ENCODE data around the gene CHRNB1.
A peak's percentile ranks its signal among the peaks of the same experiment; 100 is the strongest.

The CHRNB1 gene

GRCh38 chr17:7415784-7416183 lies 29.1 kb upstream of the CHRNB1 start:
- no peak for DNase-seq

GRCh38 chr17:7416323-7416722 lies 28.5 kb upstream of the CHRNB1 start:
- DNase-seq: no peak

DNA sequence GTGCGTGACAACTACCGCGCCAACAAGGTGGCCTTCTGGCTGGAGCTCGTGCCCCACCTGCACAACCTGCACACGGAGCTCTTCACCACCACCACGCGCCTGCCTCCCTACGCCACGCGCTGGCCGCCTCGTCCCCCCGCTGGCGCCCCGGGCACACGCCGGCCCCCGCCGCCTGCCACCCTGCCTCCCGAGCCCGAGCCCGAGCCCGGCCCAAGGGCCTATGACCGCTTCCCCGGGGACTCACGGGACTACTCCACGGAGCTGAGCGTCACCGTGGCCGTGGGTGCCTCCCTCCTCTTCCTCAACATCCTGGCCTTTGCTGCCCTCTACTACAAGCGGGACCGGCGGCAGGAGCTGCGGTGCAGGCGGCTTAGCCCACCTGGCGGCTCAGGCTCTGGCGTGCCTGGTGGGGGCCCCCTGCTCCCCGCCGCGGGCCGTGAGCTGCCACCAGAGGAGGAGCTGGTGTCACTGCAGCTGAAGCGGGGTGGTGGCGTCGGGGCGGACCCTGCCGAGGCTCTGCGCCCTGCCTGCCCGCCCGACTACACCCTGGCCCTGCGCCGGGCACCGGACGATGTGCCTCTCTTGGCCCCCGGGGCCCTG lies 27.7 kb upstream of the CHRNB1 start:
- no peak for DNase-seq

GRCh38 chr17:7418472-7419152 lies 26.2 kb upstream of the CHRNB1 start:
- DNase-seq: no peak

DNA sequence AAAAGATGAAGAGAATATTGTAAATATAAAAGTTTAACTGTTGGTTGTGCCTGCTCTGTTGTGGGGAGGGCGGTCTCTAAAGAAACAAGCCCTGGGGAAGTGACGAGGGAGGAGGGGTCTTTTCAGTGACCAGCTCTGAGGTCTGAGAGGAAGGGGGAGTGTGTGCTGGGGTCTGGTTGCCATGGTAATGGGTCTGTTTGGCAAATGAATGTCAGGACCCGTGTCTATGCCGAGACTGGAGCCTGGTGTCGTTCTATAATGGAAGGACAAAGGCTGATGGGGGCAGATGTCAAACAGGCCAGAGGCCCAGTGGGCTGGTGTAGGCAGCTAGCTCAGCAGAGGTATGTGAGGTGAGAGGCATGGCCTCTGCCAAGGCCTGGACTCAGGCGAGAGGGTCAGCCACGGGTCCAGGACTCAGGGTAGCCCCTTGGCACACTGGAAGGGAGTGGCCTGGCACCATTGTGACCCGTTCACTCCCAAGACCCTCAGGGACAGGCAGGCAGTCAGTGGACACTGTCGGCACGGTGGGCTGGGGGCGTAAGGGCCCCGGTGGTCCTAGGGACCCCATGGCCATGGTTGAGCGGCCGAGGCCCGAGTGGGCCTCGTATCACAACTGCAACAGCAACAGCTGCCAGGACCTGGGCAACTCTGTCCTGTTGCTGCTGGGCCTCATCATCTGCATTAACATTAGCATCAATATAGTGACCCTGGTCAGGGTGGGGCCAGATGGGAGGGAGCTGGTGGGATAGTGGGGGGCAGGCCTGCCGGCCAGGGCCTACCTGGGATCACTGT lies 24.8 kb upstream of the CHRNB1 start, which contains the start of gene SPEM1:
Gene SPEM1 (plus strand): TSS at position 506 of the 792 bp plus-strand sequence. CDS start 61 bp downstream, at position 567.
- DNase-seq: no peak

GRCh38 chr17:7421186-7421585 lies 23.7 kb upstream of the CHRNB1 start:
- DNase-seq: no peak

- DNase-seq: no peak
Measured at GRCh38 chr17:7423679-7424078, 21.2 kb upstream of the CHRNB1 start.

GRCh38 chr17:7425316-7425715 lies 19.5 kb upstream of the CHRNB1 start, which contains the start of gene SPEM2:
Gene SPEM2, plus strand, starts transcription at chr17:7425616. Its CDS starts 73 bp downstream, at chr17:7425689.
- no peak for DNase-seq

DNA sequence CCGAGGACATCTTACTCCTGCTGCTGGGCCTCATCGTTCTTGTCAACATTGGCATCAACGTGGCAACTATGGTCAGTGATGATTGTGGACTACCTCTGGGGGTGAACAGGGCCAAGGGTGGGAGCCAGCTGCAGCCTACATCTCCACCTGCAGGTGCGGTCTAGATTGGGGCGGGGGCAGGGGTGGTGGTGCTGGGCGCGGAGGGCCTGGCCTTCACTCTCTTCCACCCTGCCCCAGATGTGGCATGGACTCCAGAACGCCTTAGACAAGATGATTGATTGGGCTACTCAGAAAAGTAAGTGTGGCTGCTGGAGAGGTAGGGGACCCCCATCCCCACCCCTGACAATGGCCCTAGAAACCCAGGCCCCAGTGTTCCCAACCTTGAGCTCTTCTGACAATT lies 19.1 kb upstream of the CHRNB1 start:
- no peak for DNase-seq

DNA sequence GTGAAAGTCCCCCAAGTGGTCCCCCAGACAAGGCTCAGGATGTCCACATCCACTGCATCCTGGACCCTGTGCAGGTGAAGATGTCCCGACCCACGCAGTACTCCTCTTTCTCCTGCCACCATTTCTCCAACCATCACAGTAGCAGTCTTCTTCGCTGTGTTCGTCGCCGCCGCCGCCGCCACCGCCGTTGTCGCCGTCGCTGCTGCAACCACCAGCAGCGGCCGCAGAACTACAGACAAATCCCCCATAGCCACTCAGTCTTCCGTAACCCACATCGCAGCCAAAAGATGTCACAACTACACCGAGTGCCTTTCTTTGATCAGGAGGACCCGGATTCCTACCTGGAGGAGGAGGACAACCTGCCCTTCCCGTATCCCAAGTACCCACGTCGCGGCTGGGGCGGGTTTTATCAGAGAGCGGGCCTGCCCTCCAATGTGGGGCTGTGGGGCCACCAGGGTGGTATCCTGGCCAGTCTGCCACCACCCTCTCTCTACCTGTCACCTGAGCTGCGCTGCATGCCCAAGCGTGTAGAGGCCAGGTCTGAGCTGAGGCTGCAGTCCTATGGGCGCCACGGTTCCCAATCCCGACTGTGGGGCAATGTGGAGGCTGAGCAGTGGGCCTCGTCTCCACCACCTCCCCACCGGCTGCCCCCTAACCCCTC lies 18.5 kb upstream of the CHRNB1 start:
- DNase-seq: no peak

DNA sequence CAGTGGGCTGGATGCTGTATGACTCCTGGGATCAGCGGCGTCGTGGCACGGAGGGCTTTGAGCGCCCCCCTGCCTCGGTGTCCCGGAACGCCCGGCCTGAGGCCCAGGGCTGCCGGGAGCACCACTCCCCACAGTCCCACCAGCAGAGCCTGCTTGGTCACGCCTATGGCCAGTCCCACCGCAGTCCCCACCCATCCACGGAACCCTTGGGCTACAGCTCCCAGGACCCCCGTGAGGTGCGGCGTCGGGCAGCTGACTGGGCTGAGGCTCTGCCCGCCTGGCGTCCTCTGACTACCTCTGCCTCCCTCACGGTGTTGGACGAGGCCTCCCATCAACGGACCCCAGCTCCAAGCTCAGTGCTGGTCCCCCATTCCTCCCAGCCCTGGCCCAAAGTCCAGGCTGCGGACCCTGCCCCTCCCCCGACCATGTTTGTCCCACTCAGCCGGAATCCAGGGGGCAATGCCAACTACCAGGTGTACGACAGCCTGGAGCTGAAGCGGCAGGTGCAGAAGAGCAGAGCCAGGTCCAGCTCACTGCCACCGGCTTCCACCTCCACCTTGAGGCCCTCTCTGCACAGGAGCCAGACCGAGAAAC lies 17.9 kb upstream of the CHRNB1 start:
- DNase-seq: no peak

GRCh38 chr17:7427549-7427948 lies 17.3 kb upstream of the CHRNB1 start:
- no peak for DNase-seq

- no peak for DNase-seq
Measured at GRCh38 chr17:7428557-7428956, 16.3 kb upstream of the CHRNB1 start, which contains the start of gene SPEM3. Gene SPEM3, plus strand, starts transcription at chr17:7428857. Its CDS starts 46 bp downstream, at chr17:7428903.

GRCh38 chr17:7429722-7430121 lies 15.1 kb upstream of the CHRNB1 start:
- no peak for DNase-seq

GRCh38 chr17:7431231-7431630 lies 13.6 kb upstream of the CHRNB1 start:
- no peak for DNase-seq

GRCh38 chr17:7432296-7432695 lies 12.6 kb upstream of the CHRNB1 start:
- no peak for DNase-seq

GRCh38 chr17:7435676-7436555 lies 8.9 kb upstream of the CHRNB1 start:
- peak in 4 of 5 donors; percentile 41 to 74 (median 48) for DNase-seq

DNA sequence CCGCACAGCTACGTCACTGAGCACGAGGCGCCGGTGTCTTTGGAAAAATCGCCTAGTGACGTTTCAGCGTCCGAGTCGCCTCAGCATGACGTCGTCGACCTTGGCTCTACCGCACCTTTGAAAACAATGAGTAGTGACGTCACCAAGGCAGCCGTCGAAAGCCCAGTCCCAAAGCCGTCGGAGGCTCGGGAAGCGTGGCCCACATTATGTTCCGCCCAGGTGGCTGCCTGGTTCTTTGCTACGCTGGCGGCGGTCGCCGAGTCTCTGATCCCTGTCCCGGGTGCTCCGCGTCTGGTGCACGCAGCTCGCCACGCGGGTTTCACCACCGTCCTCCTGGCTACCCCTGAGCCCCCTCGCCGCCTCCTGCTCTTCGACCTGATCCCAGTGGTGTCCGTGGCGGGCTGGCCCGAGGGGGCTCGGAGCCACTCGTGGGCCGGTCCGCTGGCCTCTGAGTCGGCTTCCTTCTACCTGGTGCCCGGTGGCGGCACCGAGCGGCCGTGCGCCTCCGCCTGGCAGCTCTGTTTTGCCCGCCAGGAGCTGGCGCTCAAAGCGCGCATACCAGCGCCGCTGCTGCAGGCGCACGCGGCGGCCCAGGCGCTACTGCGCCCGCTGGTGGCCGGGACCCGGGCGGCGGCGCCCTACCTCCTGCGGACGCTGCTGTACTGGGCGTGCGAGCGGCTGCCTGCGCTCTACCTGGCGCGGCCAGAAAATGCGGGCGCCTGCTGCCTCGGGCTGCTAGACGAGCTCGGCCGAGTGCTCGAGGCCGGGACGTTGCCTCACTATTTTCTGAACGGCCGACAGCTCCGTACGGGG lies 8.1 kb upstream of the CHRNB1 start:
- peak; percentile 58 to 87 (median 71) for DNase-seq

- DNase-seq: no peak
Measured at GRCh38 chr17:7437369-7437863, 7.4 kb upstream of the CHRNB1 start.

- peak in 3 of 5 donors; percentile 39 to 50 (median 43) for DNase-seq
Measured at GRCh38 chr17:7437950-7438614, 6.8 kb upstream of the CHRNB1 start.

Data from T-helper 1 cell (primary cell).